GM12873 (cell line): ENCODE results near the gene RASGEF1C.

Experiments used
- CTCF ChIP-seq: IDR thresholded peaks from 2 replicates; pipeline ENCODE4 v1.5.1; 2012; ENCODE audit warnings: low read depth, mild to moderate bottlenecking, moderate library complexity, low read length, control low read depth; ENCODE audit not compliant: insufficient read depth; ENCODE audit errors: missing control alignments

The RASGEF1C gene

GRCh38 chr5:180142021-180142765 is 66.8 kb downstream of the RASGEF1C start:
- no peak for TF ChIP-seq CTCF

GRCh38 chr5:180141068-180141660 is 67.8 kb downstream of the RASGEF1C start:
- no peak for TF ChIP-seq CTCF

- no peak for TF ChIP-seq CTCF
Measured at GRCh38 chr5:180140571-180140970, 68.4 kb downstream of the RASGEF1C start.

DNA sequence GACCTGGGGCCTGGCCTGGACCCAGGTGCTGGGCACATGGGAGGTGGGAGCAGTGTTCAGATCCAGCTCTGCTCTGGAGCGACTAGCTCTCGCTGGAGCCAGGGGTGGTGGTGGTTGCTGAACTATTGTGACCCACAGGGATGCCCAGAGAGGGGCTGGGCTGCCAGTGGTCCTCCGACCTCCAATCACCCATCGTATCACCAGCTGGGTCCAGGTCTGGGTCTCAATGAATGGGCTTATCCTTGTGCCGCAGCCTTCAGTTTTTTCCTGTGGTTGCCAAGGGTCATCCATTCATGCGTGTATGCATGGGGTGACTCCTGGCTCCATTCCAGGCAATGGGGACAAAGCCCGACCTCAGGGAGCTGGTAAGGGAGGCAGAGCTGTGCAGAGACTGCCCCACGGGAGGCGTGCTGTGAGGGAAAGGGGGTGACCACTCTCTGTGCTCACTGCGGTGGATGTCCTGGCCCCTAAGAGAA is 68.9 kb downstream of the RASGEF1C start:
- no peak for TF ChIP-seq CTCF

DNA sequence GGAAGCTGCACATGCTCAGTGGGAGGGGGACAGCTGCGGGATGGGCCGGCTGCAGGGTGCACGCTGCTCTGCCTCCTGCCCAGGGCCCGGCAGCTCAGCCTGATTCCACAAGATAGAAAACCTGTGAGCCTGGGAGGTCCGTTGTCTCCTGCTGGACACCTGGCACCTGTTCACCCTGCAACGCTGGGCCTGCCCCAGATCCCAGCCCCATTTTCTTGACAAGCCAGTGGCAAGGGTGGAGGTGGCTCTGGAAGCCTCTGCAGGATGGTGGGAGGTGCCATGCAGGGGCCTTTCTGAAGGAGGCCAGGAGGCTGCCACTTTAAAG is 69.3 kb downstream of the RASGEF1C start:
- TF ChIP-seq CTCF: no peak

- no peak for TF ChIP-seq CTCF
Measured at GRCh38 chr5:180138976-180139730, 69.9 kb downstream of the RASGEF1C start.

GRCh38 chr5:180138214-180138975 is 70.6 kb downstream of the RASGEF1C start:
- TF ChIP-seq CTCF: no peak
